Stimulated activated naive CD8-positive, alpha-beta T cell treated with anti-CD3 and anti-CD28 coated beads, Interleukin-15, amount 100 ng/mL, for 72 hours (primary cell): ENCODE results near the gene FAM180A.
"Not testable (repeated sequence)": the region's sequence is repeated elsewhere in the genome, so short reads cannot be mapped to it uniquely, and the experiment has no call there.

ENCODE experiments used
- ATAC-seq: fragments of 150-1000 bp; cut with Tn5 transposase; 2 replicates; pipeline ENCODE4 v1.10.0; 2021; ENCODE audit warnings: mild to moderate bottlenecking, moderate library complexity
- DNase-seq, 2 donors: peaks; one replicate each; pipeline ENCODE4 v3.0.0; 2021 to 2022
- H3K27ac Mint-ChIP-seq, 2 donors: one replicate each; pipeline ENCODE4 v1.8.0; 2022; ENCODE audit warnings: mild to moderate bottlenecking in 2 of 2, mixed read lengths in 2 of 2, moderate library complexity in 2 of 2
- H3K27me3 Mint-ChIP-seq: one replicate; pipeline ENCODE4 v1.8.0; 2022; ENCODE audit warnings: mixed read lengths
- H3K4me1 Mint-ChIP-seq: one replicate; pipeline ENCODE4 v1.8.0; 2022; ENCODE audit warnings: mild to moderate bottlenecking, mixed read lengths
- H3K4me3 Mint-ChIP-seq, 2 donors: one replicate each; pipeline ENCODE4 v1.8.0; 2022; ENCODE audit warnings: mild to moderate bottlenecking in 2 of 2, mixed read lengths in 2 of 2, moderate library complexity in 1 of 2
- H3K9me3 Mint-ChIP-seq, 2 donors: one replicate each; pipeline ENCODE4 v1.8.0; 2022; ENCODE audit warnings: mixed read lengths in 2 of 2

Gene FAM180A

GRCh38 chr7:135777626-135778398, 29.2 kb upstream of the FAM180A start:
- Mint-ChIP-seq H3K9me3 (peaks cover 6 to 11% of the 10 kb centered on the region in 2 donors), H3K4me1 (no peaks in the 10 kb centered on the region), H3K27me3 (peaks cover 19% of the 10 kb centered on the region), H3K27ac (no peak overlapping the region), H3K4me3 (no peak overlapping the region)
- ATAC-seq (no peak), DNase-seq (no peak)

- H3K27ac Mint-ChIP-seq, ATAC-seq, DNase-seq, H3K4me3 Mint-ChIP-seq, H3K4me1 Mint-ChIP-seq: not testable (repeated sequence)
- H3K27me3 Mint-ChIP-seq: peaks cover 19% of the 10 kb centered on the region
- peaks cover 6 to 11% of the 10 kb centered on the region in 2 donors for H3K9me3 Mint-ChIP-seq
Measured at GRCh38 chr7:135775915-135776314, 27.3 kb upstream of the FAM180A start.

- H3K4me1 Mint-ChIP-seq: peaks cover 9% of the 10 kb centered on the region
- H3K27me3 Mint-ChIP-seq: peaks cover 19% of the 10 kb centered on the region
- H3K4me3 Mint-ChIP-seq: no peak overlapping the region
- H3K9me3 Mint-ChIP-seq: peaks cover 6 to 11% of the 10 kb centered on the region in 2 donors
- ATAC-seq: no peak
- DNase-seq: no peak
- H3K27ac Mint-ChIP-seq: no peak overlapping the region
Measured at GRCh38 chr7:135775230-135775629, 26.6 kb upstream of the FAM180A start.

GRCh38 chr7:135774284-135774683, 25.7 kb upstream of the FAM180A start:
- Mint-ChIP-seq H3K4me3 (no peak overlapping the region), H3K27me3 (peaks cover 19% of the 10 kb centered on the region), H3K27ac (no peak overlapping the region), H3K9me3 (peaks cover 6 to 11% of the 10 kb centered on the region in 2 donors), H3K4me1 (peaks cover 9% of the 10 kb centered on the region)
- ATAC-seq: no peak
- no peak for DNase-seq

GRCh38 chr7:135773464-135773863, 24.9 kb upstream of the FAM180A start:
- Mint-ChIP-seq H3K4me1 (peaks cover 9% of the 10 kb centered on the region), H3K27me3 (peaks cover 14% of the 10 kb centered on the region), H3K27ac (no peak overlapping the region), H3K4me3 (no peak overlapping the region), H3K9me3 (peaks cover 3 to 8% of the 10 kb centered on the region in 2 donors)
- DNase-seq (no peak), ATAC-seq (no peak)

- ATAC-seq: peak; percentile 37
- peaks cover 9% of the 10 kb centered on the region for H3K4me1 Mint-ChIP-seq
- peak overlapping the region; percentile 53 to 62 for H3K27ac Mint-ChIP-seq
- H3K9me3 Mint-ChIP-seq: peaks cover 0 to under 1% of the 10 kb centered on the region in 2 donors
- no peak for DNase-seq
- peaks cover 7% of the 10 kb centered on the region for H3K27me3 Mint-ChIP-seq
- no peak overlapping the region for H3K4me3 Mint-ChIP-seq
Measured at GRCh38 chr7:135772639-135773222, 24.1 kb upstream of the FAM180A start.

- no peak overlapping the region for H3K4me3 Mint-ChIP-seq
- H3K27ac Mint-ChIP-seq: peak overlapping the region; percentile 62 to 83
- DNase-seq (no peak), ATAC-seq (peak; percentile 50)
- no peaks in the 10 kb centered on the region for H3K9me3 Mint-ChIP-seq
- peaks cover 4% of the 10 kb centered on the region for H3K27me3 Mint-ChIP-seq
- H3K4me1 Mint-ChIP-seq: peaks cover 9% of the 10 kb centered on the region
Measured at GRCh38 chr7:135771961-135772638, 23.5 kb upstream of the FAM180A start.

GRCh38 chr7:135771051-135771450, 22.4 kb upstream of the FAM180A start:
- Mint-ChIP-seq H3K9me3 (no peaks in the 10 kb centered on the region), H3K27me3 (peaks cover 9% of the 10 kb centered on the region), H3K4me1 (peaks cover 9% of the 10 kb centered on the region), H3K27ac (no peak overlapping the region), H3K4me3 (no peak overlapping the region)
- DNase-seq: no peak
- no peak for ATAC-seq

- H3K9me3 Mint-ChIP-seq: no peaks in the 10 kb centered on the region
- no peak for DNase-seq
- H3K27me3 Mint-ChIP-seq: peaks cover 17% of the 10 kb centered on the region
- no peak overlapping the region for H3K27ac Mint-ChIP-seq
- no peak overlapping the region for H3K4me3 Mint-ChIP-seq
- peaks cover 9% of the 10 kb centered on the region for H3K4me1 Mint-ChIP-seq
- no peak for ATAC-seq
Measured at GRCh38 chr7:135770139-135770710, 21.6 kb upstream of the FAM180A start.

- DNase-seq (no peak), ATAC-seq (no peak)
- no peak overlapping the region for H3K4me3 Mint-ChIP-seq
Measured at GRCh38 chr7:135769005-135769802, 20.6 kb upstream of the FAM180A start.

GRCh38 chr7:135768467-135768866, 19.9 kb upstream of the FAM180A start:
- Mint-ChIP-seq H3K4me3 (no peak overlapping the region), H3K9me3 (no peaks in the 10 kb centered on the region), H3K27me3 (peaks cover 27% of the 10 kb centered on the region), H3K27ac (no peak overlapping the region), H3K4me1 (peaks cover 9% of the 10 kb centered on the region)
- no peak for DNase-seq
- no peak for ATAC-seq

More at GRCh38 chr7:135769005-135769802, 20.6 kb upstream of the FAM180A start:
- peaks cover 19% of the 10 kb centered on the region for H3K27me3 Mint-ChIP-seq
- H3K4me1 Mint-ChIP-seq: peaks cover 9% of the 10 kb centered on the region
- no peak overlapping the region for H3K27ac Mint-ChIP-seq
- no peaks in the 10 kb centered on the region for H3K9me3 Mint-ChIP-seq

- Mint-ChIP-seq H3K9me3 (no peaks in the 10 kb centered on the region), H3K4me1 (peaks cover 9% of the 10 kb centered on the region), H3K27ac (no peak overlapping the region), H3K27me3 (peaks cover 29% of the 10 kb centered on the region), H3K4me3 (no peak overlapping the region)
- DNase-seq (no peak), ATAC-seq (no peak)
Measured at GRCh38 chr7:135768064-135768463, 19.5 kb upstream of the FAM180A start.

- Mint-ChIP-seq H3K9me3 (no peaks in the 10 kb centered on the region), H3K4me1 (peaks cover 9% of the 10 kb centered on the region), H3K27ac (no peak overlapping the region), H3K27me3 (peaks cover 56% of the 10 kb centered on the region), H3K4me3 (no peak overlapping the region)
- DNase-seq: no peak
- ATAC-seq: no peak
Measured at GRCh38 chr7:135763261-135763660, 14.6 kb upstream of the FAM180A start.

- DNase-seq (no peak), ATAC-seq (peak; percentile 28)
- Mint-ChIP-seq H3K9me3 (peaks cover 0 to 5% of the 10 kb centered on the region in 2 donors), H3K4me3 (no peak overlapping the region), H3K27ac (no peak overlapping the region), H3K4me1 (peaks cover 9% of the 10 kb centered on the region), H3K27me3 (peaks cover 65% of the 10 kb centered on the region)
Measured at GRCh38 chr7:135761751-135762488, 13.3 kb upstream of the FAM180A start.
